NCI-H1694 (cell line): ENCODE measurements around the gene LENG8.
A peak's percentile ranks its signal among the peaks of the same experiment; 100 is the strongest.

Experiments used
- DNase-seq: peaks from one replicate; lab custom pipeline; 2025; lab: John Stamatoyannopoulos, UW

LENG8 gene

GRCh38 chr19:54422136-54422535 lies 26.9 kb upstream of the LENG8 start:
- no peak for DNase-seq

- no peak for DNase-seq
These were observed 24.8 kb upstream of the LENG8 start for GRCh38 chr19:54424201-54424600.

GRCh38 chr19:54424660-54425381 lies 24.2 kb upstream of the LENG8 start:
- DNase-seq, result no peak

GRCh38 chr19:54425382-54425723 lies 23.6 kb upstream of the LENG8 start:
- DNase-seq, result no peak

- DNase-seq, result no peak
These were observed 22.6 kb upstream of the LENG8 start for GRCh38 chr19:54426291-54426931.

- no peak for DNase-seq
These were observed 21.4 kb upstream of the LENG8 start for GRCh38 chr19:54427586-54427985.

GRCh38 chr19:54428323-54429175 lies 20.4 kb upstream of the LENG8 start:
- DNase-seq, result no peak

GRCh38 chr19:54429176-54429495 lies 19.9 kb upstream of the LENG8 start:
- DNase-seq, result no peak

- no peak for DNase-seq
These were observed 19.3 kb upstream of the LENG8 start for GRCh38 chr19:54429545-54430227.

- DNase-seq, result no peak
These were observed 18.4 kb upstream of the LENG8 start for GRCh38 chr19:54430306-54431254.

- DNase-seq, result no peak
These were observed 17.7 kb upstream of the LENG8 start for GRCh38 chr19:54431255-54431838.

- no peak for DNase-seq
These were observed 16.8 kb upstream of the LENG8 start for GRCh38 chr19:54432144-54432738.

- DNase-seq, result no peak
These were observed 15.3 kb upstream of the LENG8 start for GRCh38 chr19:54433697-54434096.

GRCh38 chr19:54434112-54434872 lies 14.7 kb upstream of the LENG8 start:
- no peak for DNase-seq

- no peak for DNase-seq
These were observed 14.2 kb upstream of the LENG8 start for GRCh38 chr19:54434873-54435214.

- no peak for DNase-seq
These were observed 13.4 kb upstream of the LENG8 start for GRCh38 chr19:54435551-54436016.

GRCh38 chr19:54436031-54436523 lies 12.9 kb upstream of the LENG8 start:
- no peak for DNase-seq

GRCh38 chr19:54436628-54437252 lies 12.3 kb upstream of the LENG8 start:
- DNase-seq, result no peak

- DNase-seq, result peak; percentile 7
These were observed 9.7 kb upstream of the LENG8 start for GRCh38 chr19:54439174-54439851.
